ENCODE results near the gene DIP2C.

GRCh38 chr10:484925-485661 is 204.4 kb downstream of the DIP2C start:
- no peak for TF ChIP-seq CTCF (IDR thresholded peaks at IDR 0.05)
- TF ChIP-seq POLR2A (IDR thresholded peaks at IDR 0.05), result no peak
